ENCODE measurements around the gene NAALADL2.

DNA sequence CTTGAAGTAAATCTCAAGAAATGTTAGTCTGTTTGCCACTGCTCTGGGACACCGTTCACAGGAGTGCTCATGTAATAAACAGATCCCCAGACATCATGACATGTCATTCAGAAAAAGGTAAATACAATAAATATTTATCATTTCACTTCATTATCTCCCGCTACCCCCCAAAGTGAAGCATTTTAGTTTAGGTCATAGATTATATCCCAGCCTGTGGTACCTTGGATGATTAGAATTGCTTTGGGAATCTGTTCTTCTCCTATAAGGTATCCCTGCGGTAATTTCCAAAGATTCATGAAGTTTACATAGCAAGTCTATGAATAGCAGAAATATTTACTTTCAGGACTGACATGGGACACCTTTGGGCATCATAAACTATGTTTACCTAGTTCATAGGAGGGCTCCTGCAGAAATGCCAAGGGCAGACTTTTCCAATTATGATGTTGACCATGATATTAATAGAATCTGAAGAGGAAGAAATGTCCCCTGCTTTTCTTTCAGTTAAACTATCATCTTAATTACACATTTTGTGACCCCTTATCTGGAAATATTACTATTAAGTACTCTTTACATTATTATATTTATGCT, 268.0 kb downstream of the NAALADL2 start:
- TF ChIP-seq, protein P1, sequence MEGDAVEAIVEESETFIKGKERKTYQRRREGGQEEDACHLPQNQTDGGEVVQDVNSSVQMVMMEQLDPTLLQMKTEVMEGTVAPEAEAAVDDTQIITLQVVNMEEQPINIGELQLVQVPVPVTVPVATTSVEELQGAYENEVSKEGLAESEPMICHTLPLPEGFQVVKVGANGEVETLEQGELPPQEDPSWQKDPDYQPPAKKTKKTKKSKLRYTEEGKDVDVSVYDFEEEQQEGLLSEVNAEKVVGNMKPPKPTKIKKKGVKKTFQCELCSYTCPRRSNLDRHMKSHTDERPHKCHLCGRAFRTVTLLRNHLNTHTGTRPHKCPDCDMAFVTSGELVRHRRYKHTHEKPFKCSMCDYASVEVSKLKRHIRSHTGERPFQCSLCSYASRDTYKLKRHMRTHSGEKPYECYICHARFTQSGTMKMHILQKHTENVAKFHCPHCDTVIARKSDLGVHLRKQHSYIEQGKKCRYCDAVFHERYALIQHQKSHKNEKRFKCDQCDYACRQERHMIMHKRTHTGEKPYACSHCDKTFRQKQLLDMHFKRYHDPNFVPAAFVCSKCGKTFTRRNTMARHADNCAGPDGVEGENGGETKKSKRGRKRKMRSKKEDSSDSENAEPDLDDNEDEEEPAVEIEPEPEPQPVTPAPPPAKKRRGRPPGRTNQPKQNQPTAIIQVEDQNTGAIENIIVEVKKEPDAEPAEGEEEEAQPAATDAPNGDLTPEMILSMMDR (conservative IDR thresholded peaks at IDR 0.05; ENCODE audit: low read depth, low read length): no peak
- TF ChIP-seq SMC3 (IDR thresholded peaks at IDR 0.05; ENCODE audit: low read depth, low read length) (no peak), MAFK (IDR thresholded peaks at IDR 0.05; ENCODE audit: low read depth, low read length) (no peak), MXI1 (IDR thresholded peaks at IDR 0.05; ENCODE audit: borderline replicate concordance, low read depth, low read length) (no peak)

Measured in IMR-90 (cell line).